KOPT-K1 (cell line): Measurements from ENCODE around the gene RHD.
"Not testable (repeated sequence)": the region's sequence is repeated elsewhere in the genome, so short reads cannot be mapped to it uniquely, and the experiment has no call there.

ENCODE experiments used
- H3K27ac ChIP-seq: fragments of 200-600 bp; sonication (generic); 2 replicates; pipeline ENCODE4 v1.5.1; 2016; ENCODE audit warnings: antibody characterized with exemption, mild to moderate bottlenecking, low read depth, low read length; ENCODE audit not compliant: poor library complexity, severe bottlenecking
- H3K36me3 ChIP-seq: fragments of 200-600 bp; sonication (generic); 2 replicates; pipeline ENCODE4 v1.5.1; 2017; ENCODE audit warnings: antibody characterized with exemption, mild to moderate bottlenecking, low read length, moderate library complexity; ENCODE audit not compliant: insufficient read depth
- H3K9me3 ChIP-seq: fragments of 200-600 bp; sonication (generic); 2 replicates; pipeline ENCODE4 v1.5.1; 2017; ENCODE audit warnings: antibody characterized with exemption, low read length, mild to moderate bottlenecking; ENCODE audit not compliant: insufficient read depth, poor library complexity, severe bottlenecking

RHD gene

GRCh38 chr1:25343872-25344271, 71.6 kb downstream of the RHD start:
- H3K9me3 ChIP-seq = no peaks in the 10 kb centered on the region
- H3K36me3 ChIP-seq = peaks cover 70% of the 10 kb centered on the region

GRCh38 chr1:25347556-25347955, 75.2 kb downstream of the RHD start:
- Histone ChIP-seq H3K27ac (no peak overlapping the region), H3K9me3 (no peaks in the 10 kb centered on the region), H3K36me3 (peaks cover 94% of the 10 kb centered on the region)

More at GRCh38 chr1:25343872-25344271, 71.6 kb downstream of the RHD start:
- H3K27ac ChIP-seq = no peak overlapping the region

- Histone ChIP-seq H3K9me3 (no peaks in the 10 kb centered on the region), H3K36me3 (peaks cover 90% of the 10 kb centered on the region)
These were observed 77.3 kb downstream of the RHD start for GRCh38 chr1:25349606-25350005.

GRCh38 chr1:25355841-25356395, 83.6 kb downstream of the RHD start:
- Histone ChIP-seq H3K36me3 (peaks cover 84% of the 10 kb centered on the region), H3K9me3 (no peaks in the 10 kb centered on the region), H3K27ac (peak overlapping the region; percentile 26)

More at GRCh38 chr1:25349606-25350005, 77.3 kb downstream of the RHD start:
- H3K27ac ChIP-seq = no peak overlapping the region

GRCh38 chr1:25356441-25356840, 84.1 kb downstream of the RHD start:
- Histone ChIP-seq H3K36me3 (peaks cover 85% of the 10 kb centered on the region), H3K27ac (peak overlapping the region; percentile 26), H3K9me3 (no peaks in the 10 kb centered on the region)

- no peaks in the 10 kb centered on the region for H3K9me3 ChIP-seq
- H3K36me3 ChIP-seq = peaks cover 85% of the 10 kb centered on the region
- no peak overlapping the region for H3K27ac ChIP-seq
These were observed 84.5 kb downstream of the RHD start for GRCh38 chr1:25356848-25357247.

GRCh38 chr1:25360596-25361581, 88.6 kb downstream of the RHD start:
- H3K36me3 ChIP-seq = peaks cover 57% of the 10 kb centered on the region
- H3K27ac ChIP-seq = no peak overlapping the region

GRCh38 chr1:25361901-25362300, 89.6 kb downstream of the RHD start:
- no peaks in the 10 kb centered on the region for H3K9me3 ChIP-seq
- no peak overlapping the region for H3K27ac ChIP-seq
- peaks cover 47% of the 10 kb centered on the region for H3K36me3 ChIP-seq

More at GRCh38 chr1:25360596-25361581, 88.6 kb downstream of the RHD start:
- H3K9me3 ChIP-seq = no peaks in the 10 kb centered on the region

- H3K36me3 ChIP-seq = peaks cover 40% of the 10 kb centered on the region
- H3K27ac ChIP-seq = not testable (repeated sequence)
These were observed 90.6 kb downstream of the RHD start for GRCh38 chr1:25362634-25363559.

GRCh38 chr1:25369241-25369640, 96.9 kb downstream of the RHD start:
- H3K36me3 ChIP-seq = no peaks in the 10 kb centered on the region
- H3K27ac ChIP-seq = no peak overlapping the region
- no peaks in the 10 kb centered on the region for H3K9me3 ChIP-seq

More at GRCh38 chr1:25362634-25363559, 90.6 kb downstream of the RHD start:
- H3K9me3 ChIP-seq = not testable (repeated sequence)

GRCh38 chr1:25369691-25370271, 97.5 kb downstream of the RHD start:
- H3K36me3 ChIP-seq, H3K9me3 ChIP-seq, H3K27ac ChIP-seq: not testable (repeated sequence)

- H3K9me3 ChIP-seq, H3K27ac ChIP-seq, H3K36me3 ChIP-seq: not testable (repeated sequence)
These were observed 99.4 kb downstream of the RHD start for GRCh38 chr1:25371757-25372156.

GRCh38 chr1:25378367-25378766, 106.1 kb downstream of the RHD start:
- H3K36me3 ChIP-seq, H3K9me3 ChIP-seq, H3K27ac ChIP-seq: not testable (repeated sequence)
